HL-60 (cell line): ENCODE data around the gene XAF1.

Experiments used
- DNase-seq, 2 experiments: peaks; one replicate each; pipeline ENCODE4 v3.0.0-alpha.2; 2010 to 2020; ENCODE audit warnings: low read depth in 1 of 2, low spot score in 1 of 2
- H3K27ac ChIP-seq: fragments of 250-450 bp; sonication (Bioruptor Pico); replicated peaks from 2 replicates; pipeline ENCODE4 v1.5.1; 2020; ENCODE audit warnings: mild to moderate bottlenecking, moderate library complexity
- H3K27me3 ChIP-seq: fragments of 250-450 bp; sonication (Bioruptor Pico); 2 replicates; pipeline ENCODE4 v1.5.1; 2021; ENCODE audit warnings: mild to moderate bottlenecking, moderate library complexity; ENCODE audit not compliant: insufficient read depth, poor library complexity, severe bottlenecking
- H3K4me3 ChIP-seq: replicated peaks from 2 replicates; pipeline ENCODE4 v1.5.1; 2011; ENCODE audit warnings: mild to moderate bottlenecking, control low read depth, low read length; ENCODE audit not compliant: insufficient read depth
- CTCF ChIP-seq: IDR thresholded peaks from one replicate; pipeline ENCODE4 v1.5.1; 2011; ENCODE audit warnings: low read length, control low read depth, inconsistent platforms; ENCODE audit not compliant: insufficient read depth
- GABPA ChIP-seq: IDR thresholded peaks from 2 replicates; pipeline ENCODE4 v1.6.1; 2012; ENCODE audit warnings: low read depth
- POLR2AphosphoS5 ChIP-seq: IDR thresholded peaks from 2 replicates; pipeline ENCODE4 v1.6.1; 2012; ENCODE audit warnings: low read depth
- REST ChIP-seq: IDR thresholded peaks from 2 replicates; pipeline ENCODE4 v1.6.1; 2012; ENCODE audit warnings: low read depth; ENCODE audit not compliant: insufficient replicate concordance
- SPI1 ChIP-seq: IDR thresholded peaks from 2 replicates; pipeline ENCODE4 v1.6.1; 2012; ENCODE audit warnings: low read depth, mild to moderate bottlenecking, borderline replicate concordance

The XAF1 gene

GRCh38 chr17:6780001-6780400, 24.2 kb downstream of the XAF1 start:
- TF ChIP-seq POLR2AphosphoS5 (no peak), GABPA (no peak), CTCF (no peak), SPI1 (no peak)
- Histone ChIP-seq H3K27me3 (no peaks in the 10 kb centered on the region), H3K27ac (no peak overlapping the region), H3K4me3 (no peak overlapping the region)
- no peak for DNase-seq

- no peak for TF ChIP-seq SPI1
- TF ChIP-seq GABPA: no peak
- no peak for TF ChIP-seq REST
- TF ChIP-seq POLR2AphosphoS5: no peak
- TF ChIP-seq CTCF: no peak
- Histone ChIP-seq H3K27ac (no peak overlapping the region), H3K4me3 (no peak overlapping the region), H3K27me3 (no peaks in the 10 kb centered on the region)
- DNase-seq: no peak
Observed at GRCh38 chr17:6780886-6781285, 25.0 kb downstream of the XAF1 start.

- no peak for TF ChIP-seq GABPA
- no peak for TF ChIP-seq CTCF
- TF ChIP-seq POLR2AphosphoS5: no peak
- no peak for TF ChIP-seq SPI1
- TF ChIP-seq REST: no peak
- H3K27ac ChIP-seq: no peak overlapping the region
- H3K4me3 ChIP-seq: no peak overlapping the region
- no peaks in the 10 kb centered on the region for H3K27me3 ChIP-seq
- DNase-seq: no peak
Observed at GRCh38 chr17:6782244-6782643, 26.4 kb downstream of the XAF1 start.

GRCh38 chr17:6786618-6787017, 30.8 kb downstream of the XAF1 start:
- H3K27ac ChIP-seq: no peak overlapping the region
- TF ChIP-seq POLR2AphosphoS5: no peak
- no peak for TF ChIP-seq GABPA
- TF ChIP-seq CTCF: no peak
- no peak for TF ChIP-seq SPI1
- TF ChIP-seq REST: no peak
- no peak overlapping the region for H3K4me3 ChIP-seq
- H3K27me3 ChIP-seq: no peaks in the 10 kb centered on the region
- DNase-seq: no peak
